ENCODE data around the gene SLC25A43. TPM values are rescaled to one million over a fixed set of nuclear protein-coding genes. Genes with fewer than 3 reads are reported as not detected.
"Not testable (repeated sequence)": the region's sequence is repeated elsewhere in the genome, so short reads cannot be mapped to it uniquely, and the experiment has no call there.

The SLC25A43 gene
- polyA plus RNA-seq, result 13.2 TPM
- long read RNA-seq, donor 1, partial matches to known transcripts, result 0 of 2 reads
- long read RNA-seq, donor 1, other reads (novel, unspliced or antisense), result 0 of 2 reads
- long read RNA-seq, donor 2, transcript SLC25A43-201 (5 exons, 2,783 nt), result major isoform, 8 of 8 reads
- long read RNA-seq, donor 2, partial matches to known transcripts, result 0 of 8 reads
- long read RNA-seq, donor 2, other reads (novel, unspliced or antisense), result 0 of 8 reads
- long read RNA-seq, donor 3, transcript SLC25A43-201 (5 exons, 2,783 nt), result major isoform, 15 of 15 reads
- long read RNA-seq, donor 3, partial matches to known transcripts, result 0 of 15 reads
- long read RNA-seq, donor 3, other reads (novel, unspliced or antisense), result 0 of 15 reads
- long read RNA-seq, donor 4, result 0 reads
- long read RNA-seq, donor 5, transcript SLC25A43-201 (5 exons, 2,783 nt), result major isoform, 7 of 7 reads
- long read RNA-seq, donor 5, partial matches to known transcripts, result 0 of 7 reads
- long read RNA-seq, donor 5, other reads (novel, unspliced or antisense), result 0 of 7 reads
- long read RNA-seq, donor 6, partial matches to known transcripts, result 0 of 4 reads
- long read RNA-seq, donor 6, other reads (novel, unspliced or antisense), result 0 of 4 reads
- long read RNA-seq, donor 7, partial matches to known transcripts, result 0 of 1 reads
- long read RNA-seq, donor 7, other reads (novel, unspliced or antisense), result 0 of 1 reads
- long read RNA-seq, donor 8, partial matches to known transcripts, result 0 of 3 reads
- long read RNA-seq, donor 8, other reads (novel, unspliced or antisense), result 0 of 3 reads
- long read RNA-seq, donor 9, transcript SLC25A43-201 (5 exons, 2,783 nt), result major isoform, 6 of 6 reads
- long read RNA-seq, donor 9, partial matches to known transcripts, result 0 of 6 reads
- long read RNA-seq, donor 9, other reads (novel, unspliced or antisense), result 0 of 6 reads
- long read RNA-seq, donor 10, transcript SLC25A43-201 (5 exons, 2,783 nt), result major isoform, 8 of 20 reads
- long read RNA-seq, donor 10, partial matches to known transcripts, result 11 of 20 reads
- long read RNA-seq, donor 10, other reads (novel, unspliced or antisense), result 0 of 20 reads
- long read RNA-seq, donor 11, partial matches to known transcripts, result 0 of 2 reads
- long read RNA-seq, donor 11, other reads (novel, unspliced or antisense), result 0 of 2 reads

GRCh38 chrX:119398974-119399771 lies at the start of gene SLC25A43:
TSS of gene SLC25A43 (plus strand) at chrX:119399336. CDS start at chrX:119399404, 68 bp downstream.
- DNase-seq, result peak in 1 of 2 donors; percentile 69
- no peaks in the 10 kb centered on the region for H3K27me3 ChIP-seq (ENCODE audit: control insufficient read depth, insufficient read depth, low read length)
- H3K4me1 ChIP-seq (ENCODE audit: control insufficient read depth, insufficient read depth, low read length), result peaks cover 3% of the 10 kb centered on the region
- H3K9me3 ChIP-seq (ENCODE audit: control insufficient read depth, low read depth, low read length), result no peaks in the 10 kb centered on the region
- WGBS (ENCODE audit: insufficient coverage, low lambda C conversion rate), result no CpG with 5 or more reads among the region's 77 CpGs
- peak within 1 kb of the TSS; percentile 62 for H3K4me3 ChIP-seq (ENCODE audit: low read length)
- no peaks in the 10 kb centered on the region for H3K36me3 ChIP-seq (ENCODE audit: control insufficient read depth, insufficient read depth, low read length)
- peak within 1 kb of the TSS; percentile 61 for H3K27ac ChIP-seq (ENCODE audit: low read length)

- Histone ChIP-seq H3K4me1 (ENCODE audit: control insufficient read depth, insufficient read depth, low read length) (no peaks in the 10 kb centered on the region), H3K27me3 (ENCODE audit: control insufficient read depth, insufficient read depth, low read length) (no peaks in the 10 kb centered on the region), H3K4me3 (ENCODE audit: low read length) (no peak overlapping the region), H3K27ac (ENCODE audit: low read length) (no peak overlapping the region), H3K9me3 (ENCODE audit: control insufficient read depth, low read depth, low read length) (peaks cover 5% of the 10 kb centered on the region), H3K36me3 (ENCODE audit: control insufficient read depth, insufficient read depth, low read length) (no peaks in the 10 kb centered on the region)
- DNase-seq, result no peak
- WGBS (ENCODE audit: insufficient coverage, low lambda C conversion rate), result no CpG with 5 or more reads among the region's 4 CpGs
Observed at GRCh38 chrX:119359618-119360382, 39.3 kb upstream of the SLC25A43 start.

- DNase-seq; H3K27me3 ChIP-seq (ENCODE audit: control insufficient read depth, insufficient read depth, low read length): not testable (repeated sequence)
- WGBS (ENCODE audit: insufficient coverage, low lambda C conversion rate), result no CpG with 5 or more reads among the region's 27 CpGs
Observed at GRCh38 chrX:119361451-119361850, 37.7 kb upstream of the SLC25A43 start.

DNA sequence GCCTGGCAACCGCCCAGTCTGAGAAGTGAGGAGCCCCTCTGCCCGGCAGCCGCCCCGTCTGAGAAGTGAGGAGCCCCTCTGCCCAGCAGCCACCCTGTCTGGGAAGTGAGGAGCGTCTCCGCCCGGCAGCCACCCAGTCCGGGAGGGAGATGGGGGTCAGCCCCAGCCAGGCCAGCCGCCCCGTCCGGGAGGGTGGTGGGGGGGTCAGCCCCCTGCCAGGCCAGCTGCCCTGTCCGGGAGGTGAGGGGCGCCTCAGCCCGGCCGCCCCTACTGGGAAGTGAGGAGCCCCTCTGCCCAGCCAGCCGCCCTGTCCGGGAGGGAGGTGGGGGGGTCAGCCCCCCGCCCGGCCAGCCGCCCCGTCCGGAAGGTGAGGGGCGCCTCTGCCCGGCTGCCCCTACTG lies 37.1 kb upstream of the SLC25A43 start:
- not testable (repeated sequence) for H3K4me3 ChIP-seq (ENCODE audit: low read length); H3K9me3 ChIP-seq (ENCODE audit: control insufficient read depth, low read depth, low read length); H3K27ac ChIP-seq (ENCODE audit: low read length); H3K36me3 ChIP-seq (ENCODE audit: control insufficient read depth, insufficient read depth, low read length); H3K27me3 ChIP-seq (ENCODE audit: control insufficient read depth, insufficient read depth, low read length); DNase-seq; H3K4me1 ChIP-seq (ENCODE audit: control insufficient read depth, insufficient read depth, low read length)
- no CpG with 5 or more reads among the region's 24 CpGs for WGBS (ENCODE audit: insufficient coverage, low lambda C conversion rate)

More at GRCh38 chrX:119361451-119361850, 37.7 kb upstream of the SLC25A43 start:
- H3K9me3 ChIP-seq (ENCODE audit: control insufficient read depth, low read depth, low read length); H3K4me1 ChIP-seq (ENCODE audit: control insufficient read depth, insufficient read depth, low read length); H3K36me3 ChIP-seq (ENCODE audit: control insufficient read depth, insufficient read depth, low read length); H3K27ac ChIP-seq (ENCODE audit: low read length); H3K4me3 ChIP-seq (ENCODE audit: low read length): not testable (repeated sequence)

GRCh38 chrX:119363391-119363790 lies 35.7 kb upstream of the SLC25A43 start:
- Histone ChIP-seq H3K4me1 (ENCODE audit: control insufficient read depth, insufficient read depth, low read length) (no peaks in the 10 kb centered on the region), H3K4me3 (ENCODE audit: low read length) (no peak overlapping the region), H3K27ac (ENCODE audit: low read length) (no peak overlapping the region), H3K27me3 (ENCODE audit: control insufficient read depth, insufficient read depth, low read length) (no peaks in the 10 kb centered on the region), H3K36me3 (ENCODE audit: control insufficient read depth, insufficient read depth, low read length) (no peaks in the 10 kb centered on the region), H3K9me3 (ENCODE audit: control insufficient read depth, low read depth, low read length) (peaks cover 5% of the 10 kb centered on the region)
- 100% methylated on average over 1 of the region's 6 CpGs for WGBS (ENCODE audit: insufficient coverage, low lambda C conversion rate)
- no peak for DNase-seq

GRCh38 chrX:119371861-119372260 lies 27.3 kb upstream of the SLC25A43 start:
- H3K27me3 ChIP-seq (ENCODE audit: control insufficient read depth, insufficient read depth, low read length); H3K4me1 ChIP-seq (ENCODE audit: control insufficient read depth, insufficient read depth, low read length); H3K27ac ChIP-seq (ENCODE audit: low read length); H3K9me3 ChIP-seq (ENCODE audit: control insufficient read depth, low read depth, low read length); H3K4me3 ChIP-seq (ENCODE audit: low read length); H3K36me3 ChIP-seq (ENCODE audit: control insufficient read depth, insufficient read depth, low read length); DNase-seq: not testable (repeated sequence)
- WGBS (ENCODE audit: insufficient coverage, low lambda C conversion rate), result 80% methylated on average over 1 of the region's 2 CpGs

DNA sequence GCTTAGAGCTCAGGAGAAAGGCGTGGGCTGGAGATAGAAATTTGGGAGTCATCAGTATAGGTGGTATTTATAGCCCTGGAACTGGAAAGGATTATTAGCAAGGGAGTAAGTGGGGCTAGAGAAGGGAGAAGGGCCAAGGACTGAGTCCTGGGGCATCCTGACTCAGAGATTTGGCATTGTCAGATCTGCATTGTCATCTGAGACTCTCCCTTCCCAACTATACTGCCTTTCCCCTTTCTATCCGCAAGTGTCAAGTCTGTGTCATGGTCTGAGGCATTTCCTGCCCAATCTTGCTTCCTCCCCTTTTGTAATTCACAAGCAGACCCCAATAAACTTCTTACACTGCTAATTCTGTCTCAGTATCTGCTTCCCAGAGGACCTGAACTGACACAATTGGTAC lies 24.4 kb upstream of the SLC25A43 start:
- no peaks in the 10 kb centered on the region for H3K27me3 ChIP-seq (ENCODE audit: control insufficient read depth, insufficient read depth, low read length)
- no peaks in the 10 kb centered on the region for H3K36me3 ChIP-seq (ENCODE audit: control insufficient read depth, insufficient read depth, low read length)
- H3K4me3 ChIP-seq (ENCODE audit: low read length), result no peak overlapping the region
- no peak overlapping the region for H3K27ac ChIP-seq (ENCODE audit: low read length)
- no peaks in the 10 kb centered on the region for H3K9me3 ChIP-seq (ENCODE audit: control insufficient read depth, low read depth, low read length)
- peaks cover 3% of the 10 kb centered on the region for H3K4me1 ChIP-seq (ENCODE audit: control insufficient read depth, insufficient read depth, low read length)
- no peak for DNase-seq
- no CpG with 5 or more reads among the region's 2 CpGs for WGBS (ENCODE audit: insufficient coverage, low lambda C conversion rate)

GRCh38 chrX:119375561-119375960 lies 23.6 kb upstream of the SLC25A43 start:
- Histone ChIP-seq H3K9me3 (ENCODE audit: control insufficient read depth, low read depth, low read length) (no peaks in the 10 kb centered on the region), H3K4me1 (ENCODE audit: control insufficient read depth, insufficient read depth, low read length) (peaks cover 3% of the 10 kb centered on the region), H3K27ac (ENCODE audit: low read length) (no peak overlapping the region), H3K4me3 (ENCODE audit: low read length) (no peak overlapping the region), H3K36me3 (ENCODE audit: control insufficient read depth, insufficient read depth, low read length) (no peaks in the 10 kb centered on the region), H3K27me3 (ENCODE audit: control insufficient read depth, insufficient read depth, low read length) (no peaks in the 10 kb centered on the region)
- no CpG with 5 or more reads among the region's 3 CpGs for WGBS (ENCODE audit: insufficient coverage, low lambda C conversion rate)
- DNase-seq, result no peak

DNA sequence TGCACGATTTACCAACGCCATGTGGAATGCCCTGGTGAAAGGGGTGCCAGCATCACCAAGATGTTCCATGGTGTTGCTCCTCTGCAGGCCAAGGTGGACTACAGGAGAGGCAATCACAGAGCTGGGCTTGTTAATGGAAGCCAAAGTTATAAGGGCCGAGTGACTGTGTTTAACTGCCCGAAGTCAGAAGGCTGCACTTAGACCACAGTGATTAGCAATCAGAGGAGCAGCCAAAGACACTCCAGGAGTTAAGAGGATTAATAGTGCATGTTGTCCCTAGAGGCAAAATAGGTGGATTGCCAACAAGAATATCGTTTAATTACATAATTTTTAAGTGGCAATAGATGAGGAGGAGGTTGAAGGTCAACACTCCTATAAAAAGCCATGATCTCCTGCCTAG lies 22.8 kb upstream of the SLC25A43 start:
- H3K27ac ChIP-seq (ENCODE audit: low read length), result no peak overlapping the region
- no peak for DNase-seq
- no peak overlapping the region for H3K4me3 ChIP-seq (ENCODE audit: low read length)
- WGBS (ENCODE audit: insufficient coverage, low lambda C conversion rate), result no CpG with 5 or more reads among the region's 5 CpGs
- H3K27me3 ChIP-seq (ENCODE audit: control insufficient read depth, insufficient read depth, low read length), result no peaks in the 10 kb centered on the region
- H3K9me3 ChIP-seq (ENCODE audit: control insufficient read depth, low read depth, low read length), result no peaks in the 10 kb centered on the region
- H3K4me1 ChIP-seq (ENCODE audit: control insufficient read depth, insufficient read depth, low read length), result peaks cover 3% of the 10 kb centered on the region
- no peaks in the 10 kb centered on the region for H3K36me3 ChIP-seq (ENCODE audit: control insufficient read depth, insufficient read depth, low read length)
